LNCAP (cell line): ENCODE results near the gene PRSS33.

Experiments
- TF ChIP-seq, protein P1 (sequence below): fragments of 450-650 bp; IDR thresholded peaks from 2 replicates; pipeline ENCODE4 v1.5.1; 2017; ENCODE audit warnings: mild to moderate bottlenecking

Gene PRSS33

DNA sequence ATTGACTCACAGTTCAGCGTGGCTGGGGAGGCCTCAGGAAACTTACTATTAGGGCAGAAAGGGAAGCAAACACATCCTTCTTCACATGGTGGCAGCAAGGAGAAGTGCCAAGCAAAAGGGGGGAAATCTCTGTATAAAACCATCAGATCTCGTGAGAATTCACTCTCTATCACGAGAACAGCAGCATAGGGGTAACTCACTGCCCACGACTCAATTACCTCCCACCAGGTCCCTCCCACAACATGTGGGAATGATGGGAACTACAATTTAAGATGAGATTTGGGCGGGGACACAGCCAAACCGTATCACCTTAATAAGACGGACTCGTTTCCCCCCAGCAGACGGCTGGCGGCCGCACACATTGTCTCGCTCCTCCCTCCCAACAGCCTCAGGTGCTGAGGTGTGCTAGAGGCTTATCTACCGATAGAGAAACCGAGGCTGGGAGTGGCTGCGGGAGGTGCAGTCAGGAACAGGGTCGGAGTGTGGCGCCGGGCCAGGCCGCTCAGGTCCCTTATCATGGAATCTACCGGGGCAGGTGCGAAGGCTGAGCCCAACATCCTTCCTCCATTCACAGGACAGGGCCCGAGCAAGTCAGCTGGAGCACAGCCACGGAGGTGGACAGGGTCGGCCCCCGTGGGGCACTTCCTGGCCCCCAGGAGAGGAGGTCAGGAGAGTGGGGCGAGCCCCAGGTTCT lies 37.8 kb upstream of the PRSS33 start:
- TF ChIP-seq, protein P1, sequence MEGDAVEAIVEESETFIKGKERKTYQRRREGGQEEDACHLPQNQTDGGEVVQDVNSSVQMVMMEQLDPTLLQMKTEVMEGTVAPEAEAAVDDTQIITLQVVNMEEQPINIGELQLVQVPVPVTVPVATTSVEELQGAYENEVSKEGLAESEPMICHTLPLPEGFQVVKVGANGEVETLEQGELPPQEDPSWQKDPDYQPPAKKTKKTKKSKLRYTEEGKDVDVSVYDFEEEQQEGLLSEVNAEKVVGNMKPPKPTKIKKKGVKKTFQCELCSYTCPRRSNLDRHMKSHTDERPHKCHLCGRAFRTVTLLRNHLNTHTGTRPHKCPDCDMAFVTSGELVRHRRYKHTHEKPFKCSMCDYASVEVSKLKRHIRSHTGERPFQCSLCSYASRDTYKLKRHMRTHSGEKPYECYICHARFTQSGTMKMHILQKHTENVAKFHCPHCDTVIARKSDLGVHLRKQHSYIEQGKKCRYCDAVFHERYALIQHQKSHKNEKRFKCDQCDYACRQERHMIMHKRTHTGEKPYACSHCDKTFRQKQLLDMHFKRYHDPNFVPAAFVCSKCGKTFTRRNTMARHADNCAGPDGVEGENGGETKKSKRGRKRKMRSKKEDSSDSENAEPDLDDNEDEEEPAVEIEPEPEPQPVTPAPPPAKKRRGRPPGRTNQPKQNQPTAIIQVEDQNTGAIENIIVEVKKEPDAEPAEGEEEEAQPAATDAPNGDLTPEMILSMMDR = no peak

DNA sequence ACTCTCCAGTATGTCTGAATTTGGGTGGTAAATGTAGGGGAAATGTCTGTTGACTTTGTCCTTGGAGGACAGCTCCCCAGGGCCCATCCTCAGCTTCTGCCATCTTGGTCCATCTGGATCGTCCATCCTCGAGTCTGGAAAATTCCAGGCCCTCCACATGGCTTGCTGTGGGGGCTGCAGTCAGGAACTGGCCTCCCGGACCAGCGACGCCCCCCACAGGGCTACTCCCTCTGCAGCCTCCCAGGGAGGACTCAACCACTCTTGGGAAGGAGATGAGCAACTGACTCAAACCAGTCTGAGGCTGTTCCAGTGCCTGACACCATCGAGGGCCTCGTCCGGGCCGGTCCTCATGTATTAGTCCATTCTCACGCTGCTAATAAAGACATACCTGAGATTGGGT lies 37.3 kb upstream of the PRSS33 start:
- TF ChIP-seq, protein P1 = no peak

DNA sequence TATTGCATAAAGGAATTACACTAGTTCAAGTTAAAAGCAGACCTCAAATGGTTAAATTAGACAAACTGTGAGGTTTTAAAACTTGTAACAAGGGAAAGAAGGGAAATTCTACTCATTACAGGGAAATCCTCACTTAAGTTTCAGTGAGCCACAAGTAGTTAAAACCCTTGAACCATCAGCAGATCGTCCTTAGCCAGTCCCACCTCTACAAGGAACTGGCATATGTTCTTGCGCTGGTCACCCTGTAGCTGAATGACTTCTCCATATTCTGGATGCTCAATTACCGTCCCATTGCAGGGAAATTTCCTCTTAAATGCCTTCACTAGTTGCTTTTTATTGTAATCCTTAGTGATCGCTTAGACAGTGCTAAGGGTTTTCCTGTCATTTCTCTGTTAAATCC lies 35.1 kb upstream of the PRSS33 start:
- TF ChIP-seq, protein P1 = no peak

DNA sequence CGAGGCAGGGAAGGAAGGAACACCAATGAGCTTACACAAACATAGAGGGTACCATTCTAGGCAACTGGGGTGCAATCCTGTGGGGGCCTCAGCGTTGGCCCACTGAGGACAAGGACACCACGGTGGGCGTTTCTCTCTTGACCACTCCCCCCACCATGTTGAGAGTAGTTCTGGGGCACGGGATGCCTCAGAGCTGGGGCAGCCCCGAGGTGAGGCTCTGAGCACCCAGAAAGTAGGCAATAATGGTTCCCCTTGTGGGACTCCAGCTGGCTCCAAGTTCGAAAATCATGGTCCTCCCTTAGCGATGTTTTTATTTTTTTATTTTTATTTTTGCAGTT lies 34.8 kb upstream of the PRSS33 start:
- TF ChIP-seq, protein P1 = no peak

DNA sequence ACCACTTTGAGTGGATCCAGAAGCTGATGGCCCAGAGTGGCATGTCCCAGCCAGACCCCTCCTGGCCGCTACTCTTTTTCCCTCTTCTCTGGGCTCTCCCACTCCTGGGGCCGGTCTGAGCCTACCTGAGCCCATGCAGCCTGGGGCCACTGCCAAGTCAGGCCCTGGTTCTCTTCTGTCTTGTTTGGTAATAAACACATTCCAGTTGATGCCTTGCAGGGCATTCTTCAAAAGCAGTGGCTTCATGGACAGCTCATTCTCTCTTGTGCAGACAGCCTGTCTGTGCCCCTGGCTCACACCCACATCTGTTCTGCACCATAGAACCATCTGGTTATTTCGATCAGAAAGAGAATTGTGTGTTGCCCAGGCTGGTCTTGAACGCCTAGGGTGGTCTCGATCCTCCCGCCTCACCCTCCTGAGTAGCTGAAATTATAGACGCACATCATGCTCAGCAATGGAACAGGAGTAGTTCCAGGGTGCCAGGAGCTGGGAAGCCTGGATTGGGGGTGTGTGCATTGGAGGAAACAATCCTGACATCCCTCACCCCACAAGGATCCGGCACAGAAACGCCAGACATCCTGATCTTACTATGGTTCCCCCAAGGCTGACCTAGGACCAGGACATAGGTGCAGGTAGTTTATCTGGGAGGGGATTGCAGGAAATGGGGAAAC lies 34.3 kb upstream of the PRSS33 start:
- TF ChIP-seq, protein P1 = no peak

DNA sequence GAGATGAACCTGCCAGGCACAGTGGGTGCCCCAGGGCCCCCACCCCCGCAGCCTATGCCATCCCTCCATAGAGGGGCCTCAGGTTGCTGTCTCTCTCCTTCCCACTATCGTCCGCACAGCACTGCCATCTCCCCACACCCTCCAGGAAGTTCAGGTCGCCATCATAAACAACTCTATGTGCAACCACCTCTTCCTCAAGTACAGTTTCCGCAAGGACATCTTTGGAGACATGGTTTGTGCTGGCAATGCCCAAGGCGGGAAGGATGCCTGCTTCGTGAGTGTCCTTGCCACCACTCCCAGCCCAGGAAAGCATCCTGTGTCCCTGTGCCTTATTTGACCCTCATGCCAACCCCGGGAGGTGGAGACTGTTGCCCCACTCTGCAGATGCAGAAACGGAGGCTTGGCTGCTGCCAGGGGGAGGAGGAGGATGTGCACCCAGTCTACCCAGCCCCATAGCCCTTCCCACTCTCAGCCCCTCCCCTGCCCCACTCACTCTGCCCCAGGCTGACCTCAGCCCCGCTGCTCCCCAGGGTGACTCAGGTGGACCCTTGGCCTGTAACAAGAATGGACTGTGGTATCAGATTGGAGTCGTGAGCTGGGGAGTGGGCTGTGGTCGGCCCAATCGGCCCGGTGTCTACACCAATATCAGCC lies 33.6 kb upstream of the PRSS33 start:
- TF ChIP-seq, protein P1 = no peak

DNA sequence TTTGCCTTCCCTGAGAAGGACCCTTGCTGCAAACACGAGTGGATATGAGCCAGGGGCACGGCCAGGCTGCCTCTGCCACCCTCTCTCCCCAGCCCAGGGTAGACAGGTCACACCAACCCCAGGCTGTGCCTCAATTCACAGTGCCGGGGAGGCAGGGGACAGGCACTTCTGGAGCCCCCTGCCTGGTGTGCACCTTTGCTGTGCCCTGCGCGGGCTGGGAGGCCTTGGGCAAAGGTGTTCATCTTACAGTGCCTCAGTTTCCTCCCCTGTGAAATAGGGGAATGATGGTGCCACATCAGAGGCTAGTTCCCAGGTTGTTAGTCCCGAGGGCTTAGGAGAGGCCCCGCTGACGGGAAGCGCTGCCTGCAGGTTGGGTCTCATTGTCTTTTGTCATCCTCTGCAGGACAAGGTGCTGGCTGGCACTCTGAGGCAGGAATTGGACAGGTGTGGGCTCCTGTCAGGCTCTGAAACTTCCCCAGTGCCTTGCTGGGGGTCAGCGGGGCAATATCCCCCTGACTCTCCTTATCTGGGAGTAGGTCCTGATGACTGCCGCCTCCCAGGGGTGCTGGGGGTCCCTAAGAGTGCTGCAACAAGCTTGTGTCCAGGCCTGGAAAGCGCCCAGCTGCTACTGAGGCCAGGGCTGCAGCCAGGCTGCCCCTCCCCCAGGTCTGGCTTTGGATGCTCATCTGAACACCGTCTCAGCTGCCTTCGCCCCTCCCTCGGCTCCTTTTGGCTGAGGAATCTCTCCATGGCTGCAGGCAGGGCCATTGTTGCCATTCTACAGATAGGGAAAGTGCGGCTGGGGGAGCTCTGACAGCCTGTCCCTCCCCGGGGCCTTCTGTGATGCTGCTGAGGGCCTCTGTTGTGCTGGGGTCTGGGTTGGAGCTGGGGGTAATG lies 32.8 kb upstream of the PRSS33 start:
- TF ChIP-seq, protein P1 = no peak
